GM12864 (cell line): ENCODE data around the gene ARHGAP22.

ENCODE experiments used
- DNase-seq: peaks from one replicate; pipeline ENCODE4 v3.0.0-alpha.2; 2011; ENCODE audit warnings: low read depth
- H3K4me3 ChIP-seq: 2 replicates; pipeline ENCODE4 v1.5.1; 2011; ENCODE audit warnings: mild to moderate bottlenecking, low read depth, low read length, control low read depth
- CTCF ChIP-seq: IDR thresholded peaks from 2 replicates; pipeline ENCODE4 v1.5.1; 2011; ENCODE audit warnings: low read depth, mild to moderate bottlenecking, moderate library complexity, low read length, control low read depth, inconsistent platforms; ENCODE audit errors: missing control alignments

Gene ARHGAP22

GRCh38 chr10:48477616-48478015 is 127.3 kb downstream of the ARHGAP22 start:
- TF ChIP-seq CTCF, result no peak
- no peak overlapping the region for H3K4me3 ChIP-seq
- DNase-seq, result no peak

- no peak overlapping the region for H3K4me3 ChIP-seq
- no peak for TF ChIP-seq CTCF
- DNase-seq, result no peak
Observed at GRCh38 chr10:48477141-48477540, 127.7 kb downstream of the ARHGAP22 start.

GRCh38 chr10:48476279-48476982 is 128.4 kb downstream of the ARHGAP22 start:
- H3K4me3 ChIP-seq, result no peak overlapping the region
- TF ChIP-seq CTCF, result no peak
- DNase-seq, result no peak

- DNase-seq, result no peak
- H3K4me3 ChIP-seq, result no peak overlapping the region
- no peak for TF ChIP-seq CTCF
Observed at GRCh38 chr10:48475943-48476278, 129.0 kb downstream of the ARHGAP22 start.

GRCh38 chr10:48474765-48475365 is 130.0 kb downstream of the ARHGAP22 start:
- TF ChIP-seq CTCF, result no peak
- no peak overlapping the region for H3K4me3 ChIP-seq
- no peak for DNase-seq

- H3K4me3 ChIP-seq, result no peak overlapping the region
- DNase-seq, result no peak
- no peak for TF ChIP-seq CTCF
Observed at GRCh38 chr10:48473704-48474103, 131.2 kb downstream of the ARHGAP22 start.

- no peak for DNase-seq
- no peak overlapping the region for H3K4me3 ChIP-seq
- TF ChIP-seq CTCF, result no peak
Observed at GRCh38 chr10:48472501-48473069, 132.3 kb downstream of the ARHGAP22 start.
